Measurements from ENCODE around the gene LRRC46.

Gene LRRC46

DNA sequence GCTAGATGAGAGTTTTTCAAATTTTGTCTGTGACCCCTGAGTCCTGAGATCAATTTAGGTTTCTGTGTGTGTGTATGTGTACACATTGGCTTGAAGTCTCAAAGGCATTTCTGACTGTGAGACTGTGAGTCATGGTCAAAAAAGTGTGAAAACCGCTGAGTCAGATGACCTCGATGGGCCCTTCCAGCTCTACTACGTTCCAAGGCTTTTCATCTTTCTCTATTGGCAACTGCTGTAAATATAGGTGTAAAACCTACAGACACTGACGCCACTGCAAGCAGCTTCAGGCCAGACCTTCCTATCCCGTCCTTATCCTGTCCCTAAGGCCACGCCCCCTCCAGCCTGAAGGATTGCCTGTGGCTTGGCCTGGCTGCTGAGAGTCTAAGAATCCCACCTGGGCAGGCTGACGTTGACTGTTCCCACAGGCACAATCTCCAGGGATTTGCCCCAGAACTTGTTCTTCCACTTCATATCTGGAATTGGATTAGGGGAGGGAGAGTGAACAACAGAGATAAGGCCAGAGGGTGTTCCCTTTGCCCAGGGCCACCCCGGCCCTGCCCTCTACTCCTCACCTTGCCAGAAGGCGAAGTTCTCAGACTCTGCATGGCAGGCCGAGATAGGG is 21.2 kb upstream of the LRRC46 start:
- no peak for DNase-seq

DNA sequence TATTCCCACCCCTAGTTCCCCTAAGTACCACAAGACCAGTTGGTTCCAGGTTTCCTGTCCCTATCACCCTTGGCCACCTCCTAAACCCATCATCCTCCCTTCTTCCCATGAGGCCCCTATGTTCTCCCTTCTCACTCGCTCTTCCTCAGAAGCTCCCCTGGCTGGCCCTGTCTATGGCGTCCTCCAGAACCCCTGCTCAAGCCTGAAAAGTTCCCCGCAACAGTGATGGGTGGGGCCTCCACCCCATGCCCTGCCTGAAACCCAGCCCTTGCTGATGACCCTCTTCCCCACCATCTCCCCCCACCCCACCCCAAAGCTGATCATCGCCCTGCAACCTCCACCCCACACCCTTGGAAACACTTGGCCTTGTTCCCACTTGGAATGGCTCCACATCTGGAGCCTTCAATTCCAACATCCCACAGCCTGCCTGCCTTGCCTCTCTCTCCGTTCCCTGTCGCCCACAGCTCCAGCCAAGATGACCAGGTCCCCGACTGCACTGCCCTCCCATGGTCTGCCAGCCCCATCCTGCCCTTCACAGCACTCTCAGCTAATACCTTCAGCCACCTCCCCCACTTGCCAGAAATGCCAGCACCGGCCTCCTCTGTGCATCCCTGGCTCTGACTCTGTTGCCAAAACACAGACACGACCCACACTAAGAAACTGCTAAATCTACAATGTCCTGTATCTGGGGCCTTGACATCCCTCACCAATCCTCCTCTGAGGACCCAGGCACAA is 20.4 kb upstream of the LRRC46 start:
- DNase-seq: no peak

DNA sequence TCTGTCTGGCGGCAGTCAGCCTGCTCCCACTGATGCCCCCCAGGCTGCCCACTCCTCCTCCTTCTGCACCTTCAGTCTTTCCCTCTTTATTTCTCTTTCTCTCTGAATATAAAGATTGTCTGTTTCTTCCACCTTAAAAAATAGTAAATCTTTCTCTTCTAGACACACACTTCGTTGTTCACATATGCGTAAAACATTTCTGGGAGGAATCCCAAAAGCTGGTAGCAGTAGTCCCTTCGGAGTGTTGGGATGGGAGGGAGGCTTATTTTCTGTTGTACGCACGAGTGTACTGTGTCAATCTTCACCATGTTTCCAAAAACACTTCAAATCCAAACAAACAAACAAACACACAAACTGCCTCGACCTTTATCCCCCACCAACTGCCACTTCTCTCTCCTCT is 19.8 kb upstream of the LRRC46 start:
- no peak for DNase-seq

DNA sequence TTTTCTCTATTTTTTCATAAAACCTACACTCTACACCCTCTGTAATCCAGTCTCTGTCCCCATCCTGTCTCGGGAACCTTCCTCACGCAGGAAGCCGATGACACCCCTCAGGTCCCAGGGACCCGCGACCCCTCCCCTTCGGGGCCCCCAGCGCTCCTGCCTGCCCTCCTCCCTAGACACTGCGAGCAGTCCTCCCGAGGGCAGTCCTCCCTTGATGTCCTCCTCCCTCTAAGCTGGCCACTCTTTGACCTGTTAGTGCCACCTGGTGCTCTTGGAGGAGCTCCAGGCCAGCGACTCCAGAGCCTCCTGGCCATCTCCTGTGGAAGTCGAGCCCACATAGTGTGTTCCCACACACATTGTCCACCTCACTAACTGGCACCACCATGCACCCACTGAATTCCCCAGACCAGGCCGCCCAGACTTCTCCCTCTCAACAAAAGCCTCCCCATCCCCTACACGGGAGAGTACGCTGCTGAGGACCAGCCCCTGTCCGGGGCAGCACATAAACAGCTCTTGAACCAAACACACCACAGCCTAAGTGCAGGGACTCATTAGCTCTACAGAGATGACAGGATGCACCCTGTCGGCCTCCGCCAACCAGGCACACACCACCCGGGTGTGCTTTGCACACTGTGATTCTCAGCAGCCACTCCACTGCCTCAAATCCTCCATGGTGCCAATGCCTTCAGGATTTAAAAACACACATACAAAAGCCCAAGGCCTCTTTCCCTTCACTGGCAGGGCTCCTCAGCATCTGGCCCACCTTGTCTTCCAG is 19.1 kb upstream of the LRRC46 start:
- DNase-seq: no peak

DNA sequence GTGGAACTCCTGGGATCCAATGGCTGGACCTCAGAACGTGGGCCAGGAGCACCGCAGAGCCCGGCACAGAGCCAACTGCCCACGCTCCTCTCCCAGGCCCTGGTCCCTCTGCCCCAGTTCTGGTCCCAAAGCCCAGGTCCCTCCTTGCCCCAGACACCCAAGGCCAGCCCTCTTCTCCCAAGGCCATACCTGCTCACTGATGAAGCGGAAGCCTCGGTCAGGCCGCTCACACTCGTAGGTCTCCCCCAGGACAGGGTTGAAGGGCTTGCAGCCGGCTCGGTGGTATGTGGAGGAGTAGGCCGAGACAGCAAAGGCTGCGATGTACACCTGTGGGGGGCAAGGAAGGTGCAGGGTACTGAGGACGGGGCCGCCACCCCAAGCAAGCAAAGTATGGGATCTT is 18.4 kb upstream of the LRRC46 start:
- DNase-seq: no peak

DNA sequence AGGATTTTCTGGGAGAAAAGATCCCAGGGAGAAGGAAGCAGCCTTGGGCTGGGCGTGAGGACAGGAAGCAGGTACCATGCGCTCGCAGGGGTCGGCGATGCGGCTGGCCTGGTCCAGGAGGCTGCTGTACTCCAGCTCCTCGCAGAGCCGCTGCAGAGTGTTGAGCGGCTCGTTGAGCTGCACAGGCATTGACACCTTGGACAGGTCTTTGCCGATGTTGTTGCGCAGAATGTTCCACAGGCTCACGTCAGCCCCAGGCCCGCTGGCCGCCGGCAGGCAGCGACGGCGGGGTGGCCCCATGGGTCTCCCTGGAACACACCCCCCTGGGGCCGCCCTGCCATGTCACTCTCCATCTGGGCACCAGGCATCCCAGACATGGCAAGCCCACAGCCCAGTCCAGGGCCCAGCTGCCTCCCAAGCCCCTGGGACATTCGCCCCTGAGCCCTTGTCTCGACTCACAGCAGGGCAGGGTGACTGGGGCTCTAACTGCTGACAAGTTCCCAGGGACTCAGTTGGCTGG is 17.9 kb upstream of the LRRC46 start:
- DNase-seq: no peak

DNA sequence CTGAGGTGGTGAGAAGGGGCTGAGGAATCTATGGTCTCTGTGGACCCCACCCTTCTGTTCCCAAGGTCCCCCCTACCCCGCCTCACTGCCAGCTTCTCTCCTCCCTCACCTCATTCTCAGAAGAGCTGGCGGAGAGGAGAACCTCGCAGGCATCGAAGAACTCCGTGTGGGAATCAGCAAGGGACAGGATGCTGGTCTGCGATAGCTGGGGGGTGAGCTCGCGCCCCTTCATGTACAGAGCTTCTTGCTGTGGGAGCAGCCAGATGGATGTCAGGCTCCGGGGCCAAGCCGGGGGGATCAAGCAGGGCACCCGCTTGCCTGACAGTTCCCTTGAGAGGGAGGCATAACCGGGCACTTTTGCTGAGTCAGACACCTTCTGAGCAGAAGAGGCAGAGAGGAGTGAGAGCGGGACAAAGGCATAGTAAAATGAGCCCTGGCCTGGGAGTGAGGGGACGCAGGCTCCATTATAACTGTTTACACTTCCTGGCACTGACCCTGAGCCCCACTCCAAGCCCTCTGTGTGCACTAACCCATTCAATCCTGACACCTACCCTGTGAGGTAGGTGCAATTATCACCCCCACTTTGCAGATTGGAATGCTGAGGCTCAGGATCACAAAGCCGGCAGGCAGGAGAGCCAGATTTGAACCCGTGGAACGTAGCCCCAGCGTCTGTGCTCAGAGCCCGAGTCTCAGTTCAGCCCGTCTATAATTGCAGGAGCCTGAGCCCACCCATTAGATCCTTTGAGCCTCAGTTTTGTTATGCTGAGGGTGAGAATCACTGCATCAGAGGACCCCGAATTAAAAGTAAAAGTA is 16.2 kb upstream of the LRRC46 start:
- no peak for DNase-seq

DNA sequence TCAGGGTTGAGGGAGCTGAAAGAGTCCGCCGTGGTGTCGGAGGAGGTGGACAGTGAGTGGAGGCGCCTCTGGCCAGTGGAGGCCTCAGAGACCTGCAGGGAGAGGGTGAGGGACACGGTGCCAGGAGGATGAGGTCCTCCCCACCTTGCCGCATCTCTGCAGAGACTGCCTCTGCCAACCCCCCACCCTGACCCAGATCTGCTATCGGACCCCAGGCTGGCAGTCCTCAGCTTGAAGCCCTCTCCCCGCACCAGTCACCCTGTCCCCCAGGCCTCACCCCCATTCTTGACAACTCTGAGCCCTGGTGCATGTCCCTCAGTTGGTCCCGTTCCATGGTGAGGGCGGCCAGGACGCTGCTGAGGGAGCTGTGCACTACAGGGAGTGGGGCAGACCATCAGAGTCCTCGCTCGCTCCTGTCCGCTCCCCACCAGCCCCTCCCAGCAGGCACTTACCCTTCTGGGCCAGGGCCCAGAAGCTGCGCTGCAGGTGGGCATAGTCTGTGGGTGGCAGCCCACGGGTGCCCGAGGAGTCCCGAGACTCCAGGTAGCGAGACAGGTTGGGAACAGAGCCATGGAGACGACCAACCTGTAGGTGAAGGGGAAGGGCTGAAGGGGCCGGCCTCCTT is 15.2 kb upstream of the LRRC46 start:
- DNase-seq: no peak

DNA sequence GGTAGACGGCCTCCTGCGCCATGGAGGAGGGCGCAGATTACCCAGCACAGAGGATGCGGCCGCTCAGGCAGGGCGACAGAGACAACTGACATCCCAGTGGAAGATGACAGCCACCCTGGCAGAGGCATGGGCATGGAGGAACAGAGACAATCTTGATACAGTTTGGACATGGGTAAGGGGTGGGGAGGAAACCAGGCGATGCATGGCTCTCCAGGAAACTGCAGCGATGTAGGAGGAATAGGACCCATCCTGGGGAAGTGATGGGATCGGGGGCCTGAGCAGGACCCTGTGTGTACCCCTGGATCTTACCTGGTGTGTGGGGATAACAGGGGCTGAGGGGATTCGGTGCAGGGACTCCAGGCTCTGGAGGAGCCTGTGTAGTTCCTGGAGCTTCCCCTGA is 14.5 kb upstream of the LRRC46 start:
- DNase-seq: no peak

DNA sequence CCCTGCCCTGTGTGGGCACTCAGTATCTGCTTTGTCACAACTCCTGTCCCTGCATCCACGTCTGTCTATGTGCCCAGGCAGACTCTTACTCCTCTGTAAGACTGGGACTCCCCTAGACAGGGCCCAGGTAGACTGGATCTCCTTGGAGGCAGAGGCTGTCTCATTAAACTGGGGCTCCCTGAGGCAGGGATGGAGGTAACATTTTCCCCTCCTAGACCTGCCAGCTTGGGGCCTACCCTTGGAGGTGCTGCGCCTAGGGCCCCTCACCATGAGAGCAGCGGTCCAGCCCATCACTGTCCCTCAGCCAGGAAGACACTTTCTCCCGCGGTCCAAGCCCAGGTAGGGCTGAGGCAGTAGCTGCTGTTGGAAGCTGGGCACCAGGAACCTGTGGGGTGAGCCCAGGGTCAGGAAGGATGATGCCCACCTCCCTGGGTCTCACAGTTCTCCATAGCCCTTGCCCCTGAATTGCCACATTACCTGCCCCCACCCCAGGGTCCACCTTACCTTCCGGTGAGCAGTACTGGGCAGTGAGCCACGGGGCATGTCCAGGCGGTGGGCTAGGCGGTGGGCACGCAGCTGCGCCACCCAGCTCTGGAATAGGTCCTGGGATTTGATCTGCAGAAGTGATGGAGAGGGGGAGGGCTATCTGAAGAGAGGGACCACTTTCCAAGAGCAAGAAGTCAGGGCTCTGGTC is 13.3 kb upstream of the LRRC46 start:
- DNase-seq: no peak

DNA sequence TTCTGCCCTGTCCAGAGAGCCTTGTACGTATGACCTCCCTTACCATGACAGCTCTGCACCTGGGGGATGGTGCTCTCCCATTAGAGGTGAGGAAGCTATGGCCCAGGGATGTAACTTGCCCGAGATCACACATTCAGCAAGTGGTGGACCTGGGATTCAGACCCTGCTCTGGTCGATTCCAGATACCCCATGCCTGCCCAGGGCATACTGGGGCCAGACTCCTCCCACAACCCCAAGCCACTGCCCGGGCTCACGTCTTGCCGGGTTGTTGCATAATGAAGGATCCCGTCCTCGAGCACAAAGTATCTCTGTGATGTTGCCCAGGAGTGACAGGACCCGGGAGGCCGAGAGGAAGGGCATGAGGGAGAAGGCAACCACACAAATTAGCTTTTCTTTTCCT is 12.0 kb upstream of the LRRC46 start:
- DNase-seq: no peak

DNA sequence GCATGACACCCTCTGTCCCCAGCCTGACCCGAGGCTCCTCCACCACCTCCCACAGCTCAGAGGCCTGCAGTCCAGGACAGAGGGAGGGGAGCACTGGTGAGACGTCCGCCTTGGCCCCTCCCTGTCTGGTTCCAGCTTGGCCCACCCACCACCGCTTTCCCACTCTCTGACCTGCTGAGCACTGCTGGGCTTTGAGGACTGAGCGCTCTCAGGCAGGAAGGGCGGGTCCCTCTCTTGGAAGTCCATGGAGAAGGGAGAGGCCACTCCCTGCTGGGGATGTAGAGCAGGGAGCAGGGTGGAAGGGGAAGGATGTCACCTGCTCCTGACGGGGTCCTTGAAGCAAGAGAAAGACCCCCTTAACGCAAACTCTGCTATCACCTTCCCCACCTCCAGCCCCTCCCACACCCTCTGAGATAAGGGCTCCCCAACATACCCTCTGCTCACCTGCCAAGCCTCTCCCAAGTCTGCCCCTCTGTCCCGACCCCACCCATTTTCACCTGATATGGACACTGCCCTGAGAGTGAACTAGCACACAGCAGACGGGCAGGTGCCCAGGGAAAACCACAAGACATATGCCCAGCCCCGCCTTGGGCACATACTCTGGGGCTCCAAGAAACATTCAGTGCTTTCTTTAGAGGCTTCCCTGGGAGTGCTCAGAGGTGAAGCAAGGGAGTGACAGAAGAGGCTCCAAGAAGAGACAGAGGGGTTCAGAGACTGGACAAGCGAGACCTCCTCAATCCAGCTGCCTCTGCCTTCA is 11.3 kb upstream of the LRRC46 start:
- no peak for DNase-seq

DNA sequence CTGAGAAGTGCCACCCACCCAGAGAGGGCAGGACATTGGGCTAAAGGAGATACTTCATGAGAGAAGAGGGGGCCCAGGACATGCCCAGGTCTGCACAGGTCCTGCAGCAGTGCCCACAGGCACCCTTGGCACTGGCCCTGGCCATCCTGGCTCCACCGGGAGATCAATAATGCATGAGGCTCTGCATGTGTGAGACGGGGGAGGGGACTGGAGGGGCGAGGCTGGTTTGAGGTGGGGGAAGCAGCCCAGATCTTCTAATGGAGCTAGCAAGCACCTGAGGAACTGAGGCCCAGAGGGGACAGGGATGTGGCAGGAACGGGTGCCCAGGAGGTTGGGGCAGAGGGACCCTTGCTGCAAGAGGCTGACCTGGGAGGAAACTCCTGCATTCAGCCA is 10.4 kb upstream of the LRRC46 start:
- no peak for DNase-seq

DNA sequence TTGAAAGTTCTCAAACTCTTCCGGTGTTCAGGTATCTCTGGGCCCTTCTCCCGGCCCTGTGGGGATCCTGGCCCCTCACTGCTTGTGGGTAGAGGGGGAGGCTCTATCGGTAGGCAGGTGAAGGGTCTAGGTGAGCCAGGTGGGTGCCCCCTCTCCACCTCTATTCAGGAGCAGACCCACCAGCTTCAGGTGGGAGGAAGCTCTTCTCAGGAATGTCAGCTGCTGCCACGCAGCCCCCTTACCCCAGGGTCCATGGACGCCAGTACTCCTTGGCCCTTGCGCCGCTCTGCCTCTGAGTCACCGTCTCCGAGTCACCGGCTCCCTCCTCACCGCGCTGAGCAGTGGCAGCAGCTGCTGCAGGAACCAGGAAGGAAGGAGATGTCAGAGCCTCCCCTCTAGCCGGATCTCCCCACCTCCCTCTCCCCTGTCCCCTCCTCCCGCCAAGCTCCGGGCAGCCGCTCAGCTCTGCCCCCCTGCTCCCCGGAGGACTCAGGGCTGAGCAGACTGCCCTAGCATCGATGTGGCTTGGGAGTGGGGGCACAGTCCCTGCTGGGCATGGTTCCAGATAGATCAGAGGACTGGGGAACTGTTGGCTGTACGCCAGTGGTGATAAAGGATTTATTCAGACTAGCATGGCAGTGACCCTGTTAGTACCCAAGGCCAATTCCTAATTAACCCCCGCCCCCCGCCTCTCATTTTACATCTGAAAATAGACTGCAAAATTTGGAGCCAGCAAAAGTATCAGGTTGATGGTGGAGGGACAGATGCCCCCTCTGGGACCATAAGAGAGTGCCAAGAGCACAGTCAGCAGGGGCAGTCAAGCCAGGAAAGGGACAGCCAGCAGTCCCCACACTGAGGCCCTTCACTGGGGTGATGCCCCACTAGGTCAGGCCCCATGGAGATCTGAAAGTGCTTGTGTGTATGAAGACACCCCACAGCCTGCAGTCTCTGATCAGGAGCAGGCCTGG is 9.8 kb upstream of the LRRC46 start, which contains the start of gene OSBPL7:
Gene OSBPL7, minus strand, starts transcription at position 371 of the 968 bp plus-strand sequence. CDS start 1,516 bp downstream, outside the sequence.
- DNase-seq: peak; percentile 94

DNA sequence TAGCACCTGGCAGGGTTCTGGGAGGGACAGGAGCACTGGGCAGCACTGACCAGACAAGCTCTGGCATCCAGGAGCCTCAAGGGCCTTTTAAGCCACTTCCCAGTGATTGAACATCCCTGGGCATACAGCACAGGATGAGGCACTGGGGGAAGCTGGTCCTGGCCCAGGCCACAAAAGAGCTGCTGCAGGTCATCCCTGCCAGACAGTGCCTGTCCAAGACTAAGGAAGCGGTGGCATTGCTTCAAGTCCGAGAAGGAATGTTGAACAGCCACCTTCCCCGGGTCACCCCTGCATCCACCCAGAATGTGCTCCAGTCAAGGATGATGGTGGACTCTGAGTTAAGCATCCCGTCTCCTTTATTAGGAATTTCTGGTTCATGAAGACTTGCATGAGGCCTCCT is 8.7 kb upstream of the LRRC46 start:
- DNase-seq: no peak

DNA sequence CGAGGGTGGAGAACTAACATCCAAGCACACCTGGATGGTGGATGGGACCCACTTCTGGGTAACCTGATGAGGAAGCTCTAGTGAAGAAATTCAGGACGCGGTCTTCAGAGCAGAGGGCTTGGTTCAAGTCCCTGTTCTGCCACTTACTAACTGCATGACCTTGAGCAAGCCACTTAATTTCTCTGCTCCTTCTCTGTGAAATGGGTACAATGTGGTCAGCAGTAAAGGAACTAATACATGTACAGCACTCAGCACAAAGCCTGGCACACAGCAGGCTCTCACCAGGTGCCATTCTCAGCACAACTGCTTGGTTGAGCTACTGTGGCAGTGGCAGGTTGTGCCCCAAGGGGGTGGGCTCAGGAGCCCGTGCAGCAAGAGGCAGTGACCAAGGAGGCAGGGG is 8.0 kb upstream of the LRRC46 start:
- no peak for DNase-seq

DNA sequence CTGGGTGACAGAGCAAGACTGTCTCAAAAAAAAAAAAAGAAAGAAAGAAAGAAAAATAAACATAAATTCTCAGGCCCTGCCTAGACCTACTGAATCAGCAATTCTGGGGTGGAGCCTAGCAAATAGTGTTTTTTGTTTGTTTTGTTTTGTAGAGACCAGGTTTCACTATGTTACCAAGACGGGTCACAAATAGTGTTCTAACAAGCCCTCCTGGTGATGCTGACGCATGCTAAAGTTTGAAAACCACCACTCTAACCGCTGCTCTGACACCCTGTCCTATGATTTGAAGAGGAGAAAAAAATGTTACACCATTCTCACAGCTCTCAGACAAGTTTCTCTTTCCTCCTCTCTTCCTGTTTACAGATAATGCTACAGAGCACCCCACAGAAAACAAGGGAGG is 1.6 kb upstream of the LRRC46 start:
- DNase-seq: no peak

DNA sequence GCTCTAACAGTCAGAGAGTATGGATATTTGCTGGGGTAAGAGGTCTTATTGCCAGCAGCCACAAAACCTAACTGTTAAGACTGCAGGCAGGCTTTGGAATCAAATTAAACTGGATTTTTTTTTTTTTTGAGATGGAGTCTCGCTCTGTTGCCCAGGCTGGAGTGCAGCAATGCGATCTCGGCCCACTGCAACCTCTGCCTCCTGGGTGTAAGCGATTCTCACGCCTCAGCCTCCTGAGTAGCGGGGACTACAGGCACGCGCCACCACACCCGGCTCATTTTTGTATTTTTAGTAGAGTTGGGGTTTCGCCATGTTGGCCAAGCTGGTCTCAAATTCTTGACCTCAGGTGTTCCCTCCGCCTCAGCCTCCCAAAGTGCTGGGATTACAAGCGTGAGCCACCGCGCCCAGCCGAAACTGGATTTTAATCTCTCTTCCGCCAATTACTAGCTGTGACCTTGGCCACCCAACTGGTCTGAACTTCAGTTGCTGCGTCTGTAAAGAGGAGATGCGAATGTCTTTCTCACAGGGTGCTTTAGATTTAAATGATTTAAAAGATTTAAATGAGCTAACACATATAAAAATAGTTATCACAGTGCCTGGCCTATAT is 971 bp upstream of the LRRC46 start:
- DNase-seq: no peak

DNA sequence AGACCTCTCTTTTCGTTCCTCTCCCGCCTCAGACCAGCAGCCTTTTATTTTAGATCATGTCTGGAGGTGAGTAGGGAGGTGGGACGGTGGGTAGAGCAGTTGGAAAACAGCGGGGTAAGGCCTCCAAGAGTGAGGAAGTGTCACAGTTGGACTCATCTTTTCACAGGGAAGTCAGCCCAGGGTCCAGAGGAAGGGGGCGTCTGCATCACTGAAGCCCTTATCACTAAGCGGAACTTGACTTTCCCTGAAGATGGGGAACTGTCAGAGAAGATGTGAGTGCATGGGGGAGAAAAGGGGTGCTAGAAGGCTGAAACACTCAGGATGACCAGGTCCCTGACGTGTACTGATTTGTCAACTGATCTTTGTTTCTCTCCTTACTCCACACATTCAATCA is 461 bp downstream of the LRRC46 start:
- peak; percentile 44 for DNase-seq
